NCI-H510A treated with DMSO at 0.1 percent for 48 hours (cell line): ENCODE measurements around the gene CXCL16.

ENCODE experiments used
- DNase-seq: peaks from one replicate; lab custom pipeline; 2025; lab: John Stamatoyannopoulos, UW

The CXCL16 gene

GRCh38 chr17:4739122-4740024 lies at the start of gene CXCL16, which contains the start of gene ZMYND15:
Gene CXCL16 (minus strand): TSS chr17:4739928. CDS start chr17:4739339, 589 bp downstream.
Gene ZMYND15 (plus strand): TSS chr17:4739833. CDS start chr17:4740549, 716 bp downstream.
- peak; percentile 53 for DNase-seq

- DNase-seq = peak; percentile 21
These were observed 49.3 kb upstream of the CXCL16 start, which contains the start of gene GLTPD2 for GRCh38 chr17:4788807-4789700. Gene GLTPD2 (plus strand): TSS chr17:4788964. CDS start chr17:4789012, 48 bp downstream.

- no peak for DNase-seq
These were observed 48.6 kb upstream of the CXCL16 start for GRCh38 chr17:4788159-4788806.

- DNase-seq = no peak
These were observed 46.8 kb upstream of the CXCL16 start for GRCh38 chr17:4786516-4786915.

- DNase-seq = no peak
These were observed 46.4 kb upstream of the CXCL16 start, which contains the start of gene VMO1 for GRCh38 chr17:4786106-4786511. Gene VMO1 (minus strand): TSS chr17:4786364. CDS start chr17:4786352, 12 bp downstream.

GRCh38 chr17:4785311-4786105 lies 45.8 kb upstream of the CXCL16 start:
- no peak for DNase-seq

GRCh38 chr17:4782652-4783051 lies 42.9 kb upstream of the CXCL16 start:
- peak; percentile 4 for DNase-seq

- DNase-seq = no peak
These were observed 40.7 kb upstream of the CXCL16 start for GRCh38 chr17:4780325-4780955.

- no peak for DNase-seq
These were observed 38.4 kb upstream of the CXCL16 start for GRCh38 chr17:4777969-4778760.

GRCh38 chr17:4772235-4772613 lies 32.5 kb upstream of the CXCL16 start:
- DNase-seq = no peak

- no peak for DNase-seq
These were observed 31.9 kb upstream of the CXCL16 start, which contains the start of gene TM4SF5 for GRCh38 chr17:4771519-4772234. Gene TM4SF5 (plus strand): TSS chr17:4771886. CDS start chr17:4771923, 37 bp downstream.

- no peak for DNase-seq
These were observed 29.9 kb upstream of the CXCL16 start for GRCh38 chr17:4769628-4770027.

- DNase-seq = no peak
These were observed 28.6 kb upstream of the CXCL16 start for GRCh38 chr17:4768298-4768697.

GRCh38 chr17:4766723-4767122 lies 27.0 kb upstream of the CXCL16 start:
- DNase-seq = no peak

GRCh38 chr17:4766201-4766600 lies 26.5 kb upstream of the CXCL16 start:
- DNase-seq = no peak

- no peak for DNase-seq
These were observed 24.9 kb upstream of the CXCL16 start for GRCh38 chr17:4764595-4764994.

GRCh38 chr17:4759776-4760236 lies 20.1 kb upstream of the CXCL16 start:
- DNase-seq = no peak

- DNase-seq = no peak
These were observed 13.7 kb upstream of the CXCL16 start for GRCh38 chr17:4753392-4753791.

- no peak for DNase-seq
These were observed 12.2 kb upstream of the CXCL16 start for GRCh38 chr17:4751932-4752331.
